NCI-H2081 treated with DMSO at 0.1 percent for 48 hours (cell line): ENCODE results near the gene TMEM35B.
"Not testable (repeated sequence)": the region's sequence is repeated elsewhere in the genome, so short reads cannot be mapped to it uniquely, and the experiment has no call there.

Source experiments
- DNase-seq: peaks from one replicate; lab custom pipeline; 2025; lab: John Stamatoyannopoulos, UW

TMEM35B gene

DNA sequence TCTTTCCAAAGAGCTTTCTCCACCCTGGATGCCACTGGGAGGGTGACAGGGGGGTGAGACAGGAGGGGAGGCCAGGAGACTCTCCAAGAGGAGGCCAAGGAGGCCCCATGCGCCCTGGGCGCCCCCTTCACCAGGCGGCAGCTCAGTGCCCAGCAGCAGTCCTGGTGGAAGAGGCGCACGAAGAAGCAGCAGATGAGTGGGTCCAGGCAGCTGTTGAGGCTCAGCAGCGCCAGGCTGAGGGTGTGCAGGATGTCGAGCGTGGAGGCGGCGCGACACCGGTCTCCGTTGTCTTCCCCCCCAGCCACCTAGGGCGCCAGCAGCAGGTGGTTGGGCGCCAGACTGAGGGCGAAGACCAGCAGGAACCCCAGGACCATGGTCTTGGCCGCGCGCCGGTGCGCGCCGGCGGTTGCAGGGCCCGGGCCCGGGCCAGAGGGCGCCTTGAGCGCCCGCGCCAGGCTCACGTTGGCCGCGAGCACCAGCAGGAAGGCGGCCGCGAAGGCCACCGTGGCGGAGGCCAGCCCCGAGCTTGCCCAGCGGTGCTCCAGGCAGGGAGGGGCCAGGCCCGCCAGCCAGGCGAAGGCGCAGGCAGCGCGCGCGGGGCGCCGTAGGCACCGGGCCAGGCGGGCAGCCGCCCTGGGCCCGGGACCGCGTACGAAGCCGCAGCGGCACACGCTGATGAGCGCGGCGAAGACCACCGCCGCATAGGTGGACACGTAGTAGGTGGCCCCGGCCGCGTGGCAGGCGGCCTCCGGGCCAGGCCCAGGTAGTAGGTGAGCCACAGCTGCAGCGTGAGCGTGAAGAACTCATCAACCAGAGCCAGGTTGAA lies 8.6 kb downstream of the TMEM35B start:
- no peak for DNase-seq

DNA sequence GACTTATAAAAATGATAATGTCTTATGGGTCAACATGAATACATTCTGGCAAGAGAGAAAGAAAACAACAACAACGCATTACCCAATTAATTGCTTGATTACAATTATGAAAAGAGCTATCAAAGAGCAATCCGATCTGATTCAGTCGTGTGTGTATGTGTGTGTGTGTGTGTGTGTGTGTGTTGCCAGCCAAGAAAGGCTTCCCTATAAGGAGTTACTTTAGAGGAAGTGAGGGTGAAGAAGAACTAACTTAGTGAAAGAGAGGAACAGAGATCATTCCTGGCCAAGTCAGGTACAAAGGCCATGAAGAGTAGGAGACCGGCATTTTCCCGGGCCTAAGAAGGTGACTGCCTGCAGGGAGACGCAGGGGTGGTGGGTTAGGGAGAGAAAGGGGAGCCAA lies 9.4 kb downstream of the TMEM35B start:
- DNase-seq = no peak

DNA sequence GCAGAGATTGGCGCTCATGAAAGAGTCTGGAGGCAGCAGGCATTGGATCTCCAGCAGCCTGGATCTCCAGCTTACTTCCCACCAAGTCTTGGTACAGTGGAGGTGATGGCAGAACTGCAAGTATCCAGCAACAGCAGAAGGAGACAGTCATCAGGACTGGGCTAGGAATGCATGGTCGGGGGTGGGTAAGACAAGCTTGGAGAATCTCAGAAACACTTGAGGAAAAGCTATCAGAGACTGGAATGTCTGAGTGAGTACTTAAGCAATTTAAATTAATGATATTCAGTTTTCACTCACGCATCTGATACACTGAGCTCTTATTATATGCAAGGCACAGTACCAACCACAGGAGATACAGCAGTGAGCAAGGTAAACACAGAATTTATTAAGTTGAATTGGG lies 9.8 kb downstream of the TMEM35B start:
- DNase-seq = no peak

- no peak for DNase-seq
These were observed 10.5 kb downstream of the TMEM35B start for GRCh38 chr1:34974626-34975025.

DNA sequence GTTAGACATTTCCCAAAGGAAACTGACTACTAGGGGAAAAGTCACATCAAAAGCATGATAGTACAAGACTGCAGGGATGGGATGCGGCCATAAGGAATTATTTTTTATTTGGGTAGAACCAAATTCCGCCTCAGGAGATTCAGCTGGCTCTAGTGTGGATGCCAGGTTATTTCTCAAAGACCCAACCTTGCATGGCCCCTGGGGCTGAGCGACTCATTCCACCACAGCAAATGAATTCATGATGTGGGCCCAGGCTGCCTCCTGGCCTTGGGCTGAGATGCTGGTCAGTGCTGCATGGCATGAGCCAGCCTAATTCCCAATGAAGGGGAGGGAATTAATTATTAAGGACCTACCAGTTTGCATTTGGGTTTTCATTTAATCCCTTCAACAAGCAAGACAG lies 11.8 kb downstream of the TMEM35B start:
- DNase-seq = no peak

GRCh38 chr1:34970829-34971228 lies 14.3 kb downstream of the TMEM35B start:
- no peak for DNase-seq

- no peak for DNase-seq
These were observed 14.9 kb downstream of the TMEM35B start for GRCh38 chr1:34970220-34970735.

- not testable (repeated sequence) for DNase-seq
These were observed 16.9 kb downstream of the TMEM35B start for GRCh38 chr1:34968297-34968696.

DNA sequence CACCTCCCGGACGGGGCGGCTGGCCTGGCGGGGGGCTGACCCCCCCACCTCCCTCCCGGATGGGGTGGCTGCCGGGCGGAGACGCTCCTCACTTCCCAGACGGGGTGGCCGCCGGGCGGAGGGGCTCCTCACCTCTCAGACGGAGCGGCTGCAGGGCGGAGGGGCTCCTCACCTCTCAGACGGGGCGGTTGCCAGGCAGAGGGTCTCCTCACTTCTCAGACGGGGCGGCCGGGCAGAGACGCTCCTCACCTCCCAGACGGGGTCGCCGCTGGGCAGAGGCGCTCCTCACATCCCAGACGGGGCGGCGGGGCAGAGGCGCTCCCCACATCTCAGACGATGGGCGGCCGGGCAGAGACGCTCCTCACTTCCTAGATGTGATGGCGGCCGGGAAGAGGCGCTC lies 17.5 kb downstream of the TMEM35B start:
- DNase-seq = not testable (repeated sequence)

GRCh38 chr1:34965597-34965996 lies 19.6 kb downstream of the TMEM35B start:
- no peak for DNase-seq

- DNase-seq = no peak
These were observed 34.7 kb downstream of the TMEM35B start for GRCh38 chr1:34950428-34950827.

DNA sequence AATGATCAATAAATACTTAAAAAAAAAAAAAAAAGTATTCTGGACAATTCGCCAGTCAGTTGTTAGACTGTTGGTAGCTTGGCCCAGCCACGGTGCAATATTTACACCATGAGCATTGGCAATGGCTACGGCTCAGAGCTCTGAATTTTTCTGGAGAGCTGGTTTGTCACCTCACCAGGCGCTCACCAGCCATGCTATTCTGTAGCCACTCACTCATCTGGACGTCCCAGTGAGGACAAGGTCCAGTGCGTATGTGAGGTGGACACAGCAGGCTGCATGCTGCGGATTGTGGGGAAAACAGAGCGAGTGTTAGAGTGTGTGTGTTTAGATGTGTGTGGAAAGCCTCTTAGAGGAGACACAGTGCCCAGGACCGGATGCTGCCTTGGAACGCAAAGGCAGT lies 36.4 kb downstream of the TMEM35B start:
- not testable (repeated sequence) for DNase-seq

DNA sequence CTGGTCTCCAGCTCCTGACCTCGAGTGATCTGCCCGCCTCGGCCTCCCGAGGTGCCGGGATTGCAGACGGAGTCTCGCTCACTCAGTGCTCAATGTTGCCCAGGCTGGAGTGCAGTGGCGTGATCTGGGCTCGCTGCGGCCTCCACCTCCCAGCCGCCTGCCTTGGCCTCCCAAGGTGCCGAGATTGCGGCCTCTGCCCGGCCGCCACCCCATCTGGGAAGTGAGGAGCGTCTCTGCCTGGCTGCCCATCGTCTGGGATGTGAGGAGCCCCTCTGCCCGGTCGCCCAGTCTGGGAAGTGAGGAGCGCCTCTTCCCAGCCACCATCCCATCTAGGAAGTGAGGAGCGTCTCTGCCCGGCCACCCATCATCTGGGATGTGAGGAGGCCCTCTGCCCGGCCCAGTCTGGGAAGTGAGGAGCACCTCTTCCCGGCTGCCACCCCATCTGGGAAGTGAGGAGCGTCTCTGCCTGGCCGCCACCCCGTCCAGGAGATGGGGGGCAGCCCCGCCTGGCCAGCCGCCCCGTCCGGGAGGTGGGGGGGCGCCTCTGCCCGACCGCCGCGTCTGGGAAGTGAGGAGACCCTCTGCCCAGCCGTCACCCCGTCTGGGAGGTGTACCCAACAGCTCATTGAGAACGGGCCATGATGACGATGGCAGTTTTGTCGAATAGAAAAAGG lies 37.4 kb downstream of the TMEM35B start:
- DNase-seq = not testable (repeated sequence)

- DNase-seq = no peak
These were observed 38.9 kb downstream of the TMEM35B start for GRCh38 chr1:34946211-34946610.

- DNase-seq = not testable (repeated sequence)
These were observed 43.3 kb downstream of the TMEM35B start for GRCh38 chr1:34941798-34942197.
